ENCODE measurements around the gene AUP1. TPM values are rescaled to one million over a fixed set of nuclear protein-coding genes. Genes with fewer than 3 reads are reported as not detected.

Gene AUP1
- total and polyA plus RNA-seq, 9 of the 15 experiments (the other 6 are each of a cell fraction or from before 2014, with no cell fraction given): 70.7 to 245 (median 165) TPM

GRCh38 chr2:74553892-74554819 lies 24.6 kb upstream of the AUP1 start, which contains the start of the genes DOK1 and LOXL3 (continued):
- TF ChIP-seq ZBTB5 (IDR thresholded peaks at IDR 0.05): no peak
- TF ChIP-seq USF1 (CRISPR knock-in tag; IDR thresholded peaks at IDR 0.05): no peak
- peak; percentile 74; the same call in 1 of the 2 replicates for TF ChIP-seq EP400 (IDR thresholded peaks at IDR 0.05)
- peak; percentile 99 for TF ChIP-seq ATF7 (IDR thresholded peaks at IDR 0.05)
- no peak for TF ChIP-seq TFAM (CRISPR knock-in tag; conservative IDR thresholded peaks at IDR 0.05)
- TF ChIP-seq ZNF707 (CRISPR knock-in tag; conservative IDR thresholded peaks at IDR 0.05): no peak
- no peak for TF ChIP-seq MLX (CRISPR knock-in tag; conservative IDR thresholded peaks at IDR 0.05)
- TF ChIP-seq MYNN (IDR thresholded peaks at IDR 0.05): no peak
- no peak for TF ChIP-seq MYNN (CRISPR knock-in tag; IDR thresholded peaks at IDR 0.05)
- TF ChIP-seq NFE2 (IDR thresholded peaks at IDR 0.05; ENCODE audit: low read depth): peak; percentile 61
- no peak for TF ChIP-seq ZNF165 (CRISPR knock-in tag; IDR thresholded peaks at IDR 0.05; ENCODE audit: borderline replicate concordance)
- TF ChIP-seq XRCC5 (IDR thresholded peaks at IDR 0.05; ENCODE audit: low read depth, low read length): peak; percentile 42; the same call in 1 of the 2 replicates
- no peak for TF ChIP-seq ERF (CRISPR knock-in tag; IDR thresholded peaks at IDR 0.05)
- TF ChIP-seq FOXM1 (IDR thresholded peaks at IDR 0.05; ENCODE audit: low read depth): no peak
- TF ChIP-seq FOXM1 (CRISPR knock-in tag; IDR thresholded peaks at IDR 0.05; ENCODE audit: low read depth): no peak
- peak; percentile 23; the same call in 1 of the 2 replicates for TF ChIP-seq AFF4 (CRISPR knock-in tag; IDR thresholded peaks at IDR 0.05)
- TF ChIP-seq ZFP36 (IDR thresholded peaks at IDR 0.05; ENCODE audit: low read depth, low read length, partially characterized antibody): no peak
- TF ChIP-seq TARDBP (IDR thresholded peaks at IDR 0.05): peak; percentile 99

Measured in K562 (cell line).